Pulmonary artery endothelial cell (primary cell): ENCODE results near the gene TRPC6. TPM values are rescaled to one million over a fixed set of nuclear protein-coding genes. Genes with fewer than 3 reads are reported as not detected.
"Not testable (repeated sequence)": the region's sequence is repeated elsewhere in the genome, so short reads cannot be mapped to it uniquely, and the experiment has no call there.

ENCODE experiments used
- DNase-seq: peaks from one replicate; pipeline ENCODE4 v3.0.0-alpha.2; 2011; ENCODE audit warnings: low read depth, low spot score
- total RNA-seq: library from RNA; depleted of rRNA; stranded (reverse); fragments of >200 nt; gene quantifications from 2 replicates; pipeline ENCODE4 v1.2.3, GENCODE V29; 2014

TRPC6 gene
- total RNA-seq, 1 donor from 2014 or later, result not detected

DNA sequence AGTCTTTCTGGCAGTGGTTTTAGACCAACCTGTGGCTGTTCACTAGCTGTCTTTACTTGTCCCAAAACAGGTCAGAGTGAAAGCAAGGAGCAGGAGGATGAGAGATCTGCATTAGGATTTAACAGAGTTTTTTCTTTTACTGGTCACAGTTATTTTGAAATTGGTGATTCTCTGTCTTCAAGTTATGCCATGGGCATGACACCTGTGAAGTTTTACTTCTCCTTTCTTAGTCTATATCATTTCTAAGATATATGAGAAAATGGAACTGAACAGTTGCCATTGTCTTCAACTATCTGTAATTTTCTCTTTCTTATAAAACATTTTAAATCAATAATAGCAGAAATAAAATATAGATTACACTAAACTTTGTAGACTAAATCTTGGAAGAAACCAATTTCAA is 60.6 kb downstream of the TRPC6 start:
- DNase-seq, result no peak

- no peak for DNase-seq
Measured at GRCh38 chr11:101521821-101522220, 62.0 kb downstream of the TRPC6 start.

- no peak for DNase-seq
Measured at GRCh38 chr11:101516546-101516945, 67.3 kb downstream of the TRPC6 start.

GRCh38 chr11:101511065-101511464 is 72.7 kb downstream of the TRPC6 start:
- DNase-seq, result no peak

DNA sequence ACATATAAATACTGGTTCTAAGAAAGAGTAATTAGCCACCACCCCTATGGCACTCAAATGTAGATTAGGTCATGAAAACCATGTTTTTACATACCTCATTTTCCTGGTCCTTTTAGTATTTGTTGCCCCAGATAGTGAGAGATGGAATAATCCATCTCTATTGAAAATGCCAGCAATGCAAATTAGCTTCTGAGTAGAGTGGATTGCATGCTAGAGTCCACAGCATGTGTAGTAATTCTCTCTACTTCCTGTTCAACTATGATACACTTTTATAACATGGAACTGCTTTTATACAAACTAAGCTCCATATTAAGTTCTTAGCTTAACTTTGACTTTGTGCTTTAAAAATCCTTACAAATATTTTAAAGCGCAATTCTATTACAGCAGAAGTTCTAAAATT is 73.2 kb downstream of the TRPC6 start:
- no peak for DNase-seq

- DNase-seq, result no peak
Measured at GRCh38 chr11:101509922-101510321, 73.9 kb downstream of the TRPC6 start.

DNA sequence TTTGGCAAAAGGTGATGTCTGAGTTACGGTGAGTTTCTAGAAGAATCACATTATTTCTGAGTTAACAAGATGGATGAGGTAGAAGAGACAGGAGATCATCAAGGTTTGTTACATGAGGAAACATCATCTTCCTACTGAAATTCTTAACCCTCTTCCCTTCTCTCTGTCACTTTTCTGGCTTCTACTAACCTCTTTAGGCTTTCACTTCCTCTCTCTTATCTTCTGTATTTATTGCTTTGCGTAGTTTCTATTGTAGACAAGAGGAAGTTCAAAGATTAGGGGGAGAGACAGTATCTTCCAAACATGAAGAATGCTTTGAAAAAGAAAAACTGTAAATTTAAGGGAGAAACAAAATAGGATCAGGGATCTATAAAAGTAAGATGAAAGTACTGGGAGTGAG is 75.4 kb downstream of the TRPC6 start:
- DNase-seq, result no peak

DNA sequence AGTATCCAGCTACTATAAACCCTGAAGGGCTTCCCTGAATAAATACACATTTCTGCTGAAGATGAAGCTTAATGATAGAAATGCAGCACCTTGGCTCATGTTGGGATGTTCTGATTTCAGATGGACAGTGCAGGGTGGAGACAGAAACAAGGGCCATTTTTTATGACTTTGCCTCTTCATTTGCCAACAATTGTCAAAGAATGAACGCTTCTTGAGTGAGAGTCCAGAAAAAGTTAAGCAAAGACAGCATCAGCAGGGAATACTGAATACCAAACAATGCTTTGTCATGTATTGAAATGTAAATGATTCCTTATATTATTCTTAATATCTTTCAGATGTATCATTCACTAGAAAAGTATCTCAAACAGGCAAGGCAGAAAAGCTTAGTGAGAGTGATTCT is 84.9 kb downstream of the TRPC6 start:
- no peak for DNase-seq

- DNase-seq, result no peak
Measured at GRCh38 chr11:101497291-101497690, 86.5 kb downstream of the TRPC6 start.

DNA sequence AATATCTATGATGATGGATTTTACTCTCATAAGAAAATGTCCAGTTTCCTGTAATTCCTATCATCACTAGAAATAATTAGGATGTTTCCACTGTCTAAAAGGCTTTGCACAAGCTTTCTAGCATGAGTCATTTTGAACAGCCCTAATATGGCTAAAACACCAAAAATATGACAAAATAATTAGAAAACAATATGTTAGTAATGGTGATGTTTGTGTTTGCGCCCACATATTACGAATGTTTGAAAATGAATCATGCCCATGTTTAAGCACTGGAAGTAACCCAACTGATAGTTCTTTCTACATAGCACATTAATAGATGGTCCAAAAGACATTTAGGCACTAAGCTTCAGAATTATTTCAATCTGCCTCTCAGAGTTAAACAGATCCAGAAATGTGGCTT is 96.0 kb downstream of the TRPC6 start:
- DNase-seq, result no peak

- no peak for DNase-seq
Measured at GRCh38 chr11:101482556-101483124, 101.2 kb downstream of the TRPC6 start.

GRCh38 chr11:101478587-101479369 is 105.0 kb downstream of the TRPC6 start:
- DNase-seq, result no peak

GRCh38 chr11:101477926-101478325 is 105.9 kb downstream of the TRPC6 start:
- DNase-seq, result no peak

GRCh38 chr11:101476191-101476590 is 107.6 kb downstream of the TRPC6 start:
- no peak for DNase-seq

DNA sequence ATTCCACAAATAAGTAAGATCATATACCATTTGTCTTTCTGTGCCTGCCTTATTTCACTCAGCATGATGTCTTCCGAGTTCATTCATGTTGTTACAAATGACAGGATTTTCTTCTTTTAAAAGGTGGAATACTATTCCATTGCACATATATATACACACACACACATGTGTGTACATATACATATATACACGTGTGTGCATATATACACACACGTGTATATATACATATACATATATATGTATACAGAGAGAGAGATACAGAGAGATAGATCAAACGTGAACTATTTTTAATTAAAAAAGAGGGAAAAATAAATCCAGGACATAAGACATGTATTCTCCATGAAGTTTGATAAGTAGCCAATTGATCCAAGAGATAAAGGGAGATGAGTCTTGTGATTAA is 108.1 kb downstream of the TRPC6 start:
- DNase-seq, result no peak

GRCh38 chr11:101474666-101475065 is 109.1 kb downstream of the TRPC6 start:
- DNase-seq, result no peak

GRCh38 chr11:101470881-101471520 is 112.8 kb downstream of the TRPC6 start:
- DNase-seq, result no peak

- no peak for DNase-seq
Measured at GRCh38 chr11:101470419-101470818, 113.4 kb downstream of the TRPC6 start.

- DNase-seq, result no peak
Measured at GRCh38 chr11:101466352-101466751, 117.5 kb downstream of the TRPC6 start.

- DNase-seq, result not testable (repeated sequence)
Measured at GRCh38 chr11:101464388-101464787, 119.4 kb downstream of the TRPC6 start.

GRCh38 chr11:101459020-101459419 is 124.8 kb downstream of the TRPC6 start:
- no peak for DNase-seq

GRCh38 chr11:101458161-101458560 is 125.6 kb downstream of the TRPC6 start:
- DNase-seq, result no peak

GRCh38 chr11:101456812-101457211 is 127.0 kb downstream of the TRPC6 start:
- DNase-seq, result no peak
